ENCODE measurements around the gene HEBP2.

DNA sequence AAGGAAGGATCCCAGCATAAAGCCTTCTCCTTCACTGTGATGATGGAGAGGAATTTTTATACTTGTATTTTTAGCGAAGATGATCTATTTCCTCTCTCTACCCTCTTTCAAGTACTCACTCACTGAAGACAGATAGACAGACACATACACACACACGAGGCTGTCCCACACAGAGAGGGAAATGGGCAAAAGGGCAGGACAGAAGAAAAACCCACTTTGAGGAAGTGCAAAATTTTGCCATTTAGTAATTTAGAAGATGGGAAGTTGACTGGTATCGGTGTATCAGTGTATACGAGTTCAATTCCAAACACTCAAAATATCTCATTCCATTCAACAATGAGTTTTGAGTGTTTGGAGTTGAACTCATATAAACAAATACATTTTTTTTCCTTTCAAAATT lies 30.9 kb downstream of the HEBP2 start:
- TF ChIP-seq SUZ12 (IDR thresholded peaks at IDR 0.05; ENCODE audit: extremely low read depth, insufficient read depth, insufficient read length) (no peak), YY1 (IDR thresholded peaks at IDR 0.05; ENCODE audit: insufficient read depth, insufficient read length) (no peak), ZNF274 (IDR thresholded peaks at IDR 0.05; ENCODE audit: low read depth, low read length) (no peak)
